ENCODE data around the gene VPS9D1.

Gene VPS9D1

DNA sequence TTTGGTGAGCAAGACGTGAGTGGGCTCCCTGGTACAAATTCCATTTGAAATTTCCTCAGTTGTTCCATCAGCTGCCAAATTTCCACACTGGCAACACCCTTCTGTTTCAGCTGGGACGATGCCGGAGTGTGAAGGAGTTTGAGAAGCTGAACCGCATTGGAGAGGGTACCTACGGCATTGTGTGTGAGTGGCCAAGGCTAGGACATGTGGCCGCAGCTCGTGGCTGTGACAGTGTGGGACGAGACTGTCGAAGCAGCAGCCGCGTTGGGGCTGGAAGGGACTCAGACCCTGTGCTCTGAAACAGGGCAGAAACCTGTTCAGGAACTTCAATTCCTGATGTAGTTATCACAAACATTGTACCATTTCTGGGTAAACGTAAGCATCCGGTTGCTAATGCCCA, 31.6 kb downstream of the VPS9D1 start:
- H3K4me3 ChIP-seq (replicated peaks; ENCODE audit: low read depth, low read length) = no peak overlapping the region
- TF ChIP-seq, protein P1, sequence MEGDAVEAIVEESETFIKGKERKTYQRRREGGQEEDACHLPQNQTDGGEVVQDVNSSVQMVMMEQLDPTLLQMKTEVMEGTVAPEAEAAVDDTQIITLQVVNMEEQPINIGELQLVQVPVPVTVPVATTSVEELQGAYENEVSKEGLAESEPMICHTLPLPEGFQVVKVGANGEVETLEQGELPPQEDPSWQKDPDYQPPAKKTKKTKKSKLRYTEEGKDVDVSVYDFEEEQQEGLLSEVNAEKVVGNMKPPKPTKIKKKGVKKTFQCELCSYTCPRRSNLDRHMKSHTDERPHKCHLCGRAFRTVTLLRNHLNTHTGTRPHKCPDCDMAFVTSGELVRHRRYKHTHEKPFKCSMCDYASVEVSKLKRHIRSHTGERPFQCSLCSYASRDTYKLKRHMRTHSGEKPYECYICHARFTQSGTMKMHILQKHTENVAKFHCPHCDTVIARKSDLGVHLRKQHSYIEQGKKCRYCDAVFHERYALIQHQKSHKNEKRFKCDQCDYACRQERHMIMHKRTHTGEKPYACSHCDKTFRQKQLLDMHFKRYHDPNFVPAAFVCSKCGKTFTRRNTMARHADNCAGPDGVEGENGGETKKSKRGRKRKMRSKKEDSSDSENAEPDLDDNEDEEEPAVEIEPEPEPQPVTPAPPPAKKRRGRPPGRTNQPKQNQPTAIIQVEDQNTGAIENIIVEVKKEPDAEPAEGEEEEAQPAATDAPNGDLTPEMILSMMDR (IDR thresholded peaks at IDR 0.05; ENCODE audit: insufficient read depth, low read length, poor library complexity, severe bottlenecking) = no peak
- DNase-seq (ENCODE audit: extremely low read depth, insufficient read length) = no peak
- peaks cover 28% of the 10 kb centered on the region for H3K36me3 ChIP-seq (ENCODE audit: control insufficient read depth, insufficient read depth, low read length)
- H3K27me3 ChIP-seq (replicated peaks; ENCODE audit: control insufficient read depth, insufficient read depth, low read length) = no peaks in the 10 kb centered on the region

DNA sequence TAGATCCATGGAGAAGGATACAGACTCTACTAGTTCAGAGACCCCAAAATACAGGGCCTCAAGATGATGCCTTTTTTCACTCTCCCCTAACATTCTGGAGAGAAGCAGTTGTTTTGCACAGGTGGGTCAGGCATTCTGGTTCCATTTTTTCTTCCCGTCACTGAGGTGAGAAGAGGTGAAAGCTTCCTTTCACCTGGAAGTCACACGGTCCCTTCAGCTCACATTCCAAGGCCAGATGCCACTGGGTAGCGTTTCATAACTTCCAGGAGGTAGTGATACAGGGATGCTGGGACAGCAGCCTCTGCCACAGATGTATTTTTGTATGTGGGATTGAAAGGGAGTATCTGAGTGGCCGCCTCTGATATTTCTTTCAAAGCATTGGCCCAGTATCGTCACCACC, 32.3 kb downstream of the VPS9D1 start:
- peaks cover 23% of the 10 kb centered on the region for H3K36me3 ChIP-seq (ENCODE audit: control insufficient read depth, insufficient read depth, low read length)
- H3K4me3 ChIP-seq (replicated peaks; ENCODE audit: low read depth, low read length) = no peak overlapping the region
- no peak for DNase-seq (ENCODE audit: extremely low read depth, insufficient read length)
- no peaks in the 10 kb centered on the region for H3K27me3 ChIP-seq (replicated peaks; ENCODE audit: control insufficient read depth, insufficient read depth, low read length)
- TF ChIP-seq, protein P1 (IDR thresholded peaks at IDR 0.05; ENCODE audit: insufficient read depth, low read length, poor library complexity, severe bottlenecking) = no peak

DNA sequence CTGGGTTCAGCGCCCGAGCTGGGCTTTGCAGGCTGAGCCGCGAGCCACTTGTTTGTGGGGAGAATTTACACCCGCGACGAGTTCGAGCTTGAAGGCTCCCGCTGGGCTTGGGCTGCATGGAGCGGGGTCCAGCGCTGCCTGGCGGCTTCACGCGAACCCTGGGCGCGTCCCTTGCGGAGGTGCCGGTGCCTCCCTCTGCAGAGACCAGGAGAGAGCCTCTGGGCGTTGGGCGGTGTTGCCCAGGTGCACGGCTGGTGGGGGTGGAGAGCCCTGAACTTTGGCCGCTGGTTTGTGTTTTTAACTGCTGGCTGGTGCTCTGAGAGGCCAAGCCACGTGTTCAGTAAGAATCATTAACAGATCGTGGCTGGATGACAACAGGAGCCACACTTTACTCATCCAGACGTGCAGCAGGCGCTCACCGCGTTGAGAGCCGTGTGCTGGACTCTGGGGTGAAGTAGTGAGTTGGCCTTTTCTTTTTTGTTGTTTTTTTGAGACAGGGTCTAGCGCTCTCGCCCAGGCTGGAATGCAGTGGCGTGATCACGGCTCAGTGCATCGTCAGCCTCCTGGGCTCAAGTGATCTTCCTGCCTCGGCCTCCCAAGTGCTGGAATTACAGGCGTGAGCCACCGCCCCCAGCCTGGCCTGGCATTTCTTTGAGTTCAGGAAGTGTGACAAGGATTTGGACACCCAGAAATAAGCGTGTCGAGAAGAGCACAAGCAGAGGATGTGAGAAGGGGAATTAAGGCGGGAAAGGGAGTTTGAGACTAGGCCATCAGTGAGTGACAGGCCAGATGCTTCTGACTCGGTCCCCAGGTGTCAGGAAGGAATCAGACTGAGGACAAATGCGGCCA, 33.4 kb downstream of the VPS9D1 start:
- Histone ChIP-seq H3K36me3 (ENCODE audit: control insufficient read depth, insufficient read depth, low read length) (peaks cover 19% of the 10 kb centered on the region), H3K27me3 (replicated peaks; ENCODE audit: control insufficient read depth, insufficient read depth, low read length) (no peaks in the 10 kb centered on the region), H3K4me3 (replicated peaks; ENCODE audit: low read depth, low read length) (peak overlapping the region; percentile 68)
- DNase-seq (ENCODE audit: extremely low read depth, insufficient read length) = no peak
- TF ChIP-seq, protein P1 (IDR thresholded peaks at IDR 0.05; ENCODE audit: insufficient read depth, low read length, poor library complexity, severe bottlenecking) = no peak

DNA sequence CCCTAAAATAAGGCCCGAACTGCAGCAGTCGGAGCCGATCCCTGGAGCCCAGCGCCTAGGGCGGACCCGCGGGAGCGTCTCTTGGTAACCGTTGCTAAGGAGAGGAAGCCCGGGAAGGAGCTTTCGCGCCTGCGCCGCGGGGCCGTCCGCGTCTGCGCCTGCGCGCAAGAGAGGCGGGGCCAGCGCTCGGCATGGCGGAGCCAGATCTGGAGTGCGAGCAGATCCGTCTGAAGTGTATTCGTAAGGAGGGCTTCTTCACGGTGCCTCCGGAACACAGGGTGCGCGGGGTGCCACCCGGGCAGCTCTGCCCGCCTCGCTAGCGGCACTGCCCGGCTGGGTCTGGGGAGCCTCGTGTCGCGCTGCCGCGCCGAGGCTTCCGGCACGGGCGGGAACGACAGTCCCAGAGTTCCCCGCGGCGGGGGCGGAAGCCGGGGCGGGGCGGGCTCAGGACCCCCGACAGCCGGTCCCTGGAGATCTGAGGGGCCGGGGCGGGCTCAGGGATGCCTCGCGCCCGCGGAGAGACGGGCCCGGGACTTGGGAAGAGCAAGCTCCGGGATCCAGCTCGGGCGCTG, 34.1 kb downstream of the VPS9D1 start, which contains the start of gene CDK10:
Gene CDK10, plus strand, starts transcription at position 170 of the 572 bp plus-strand sequence. Its CDS starts 22 bp downstream, at position 192.
- TF ChIP-seq, protein P1 (IDR thresholded peaks at IDR 0.05; ENCODE audit: insufficient read depth, low read length, poor library complexity, severe bottlenecking) = no peak
- peaks cover 12% of the 10 kb centered on the region for H3K36me3 ChIP-seq (ENCODE audit: control insufficient read depth, insufficient read depth, low read length)

DNA sequence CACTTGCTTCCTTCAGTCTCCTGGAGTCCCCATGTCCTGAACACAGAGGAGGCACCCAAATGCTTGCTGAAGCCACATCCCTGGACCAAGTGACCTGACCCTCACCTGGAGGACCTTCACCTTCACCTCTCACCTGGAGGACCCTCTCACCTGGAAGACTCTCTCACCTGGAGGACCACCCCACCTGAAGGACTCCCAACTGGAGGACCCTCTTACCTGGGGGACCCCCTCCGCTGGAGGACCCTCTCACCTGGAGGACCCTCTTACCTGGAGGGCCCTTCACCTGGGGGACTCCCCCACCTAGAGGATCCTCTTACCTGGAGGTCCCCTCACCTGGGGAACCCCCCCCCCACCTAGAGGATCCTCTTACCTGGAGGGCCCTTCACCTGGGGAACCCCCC, 34.8 kb downstream of the VPS9D1 start:
- TF ChIP-seq, protein P1 (IDR thresholded peaks at IDR 0.05; ENCODE audit: insufficient read depth, low read length, poor library complexity, severe bottlenecking) = no peak
- no peak for DNase-seq (ENCODE audit: extremely low read depth, insufficient read length)
- H3K27me3 ChIP-seq (replicated peaks; ENCODE audit: control insufficient read depth, insufficient read depth, low read length) = no peaks in the 10 kb centered on the region
- no peak overlapping the region for H3K4me3 ChIP-seq (replicated peaks; ENCODE audit: low read depth, low read length)
- peaks cover 8% of the 10 kb centered on the region for H3K36me3 ChIP-seq (ENCODE audit: control insufficient read depth, insufficient read depth, low read length)

More for the DNA sequence above, 34.1 kb downstream of the VPS9D1 start, which contains the start of gene CDK10:
- Histone ChIP-seq H3K4me3 (replicated peaks; ENCODE audit: low read depth, low read length) (peak within 1 kb of the TSS; percentile 68), H3K27me3 (replicated peaks; ENCODE audit: control insufficient read depth, insufficient read depth, low read length) (no peaks in the 10 kb centered on the region)
- DNase-seq (ENCODE audit: extremely low read depth, insufficient read length) = peak; percentile 94

Data from GM06990 (cell line).